ENCODE data around the gene FGD2.

FGD2 gene

GRCh38 chr6:37005061-37005810 is at the start of gene FGD2:
Gene FGD2, plus strand, starts transcription at chr6:37005655. Its CDS starts 163 bp downstream, at chr6:37005818.
- DNase-seq = no peak

- DNase-seq = no peak
Observed at GRCh38 chr6:36955671-36956445, 49.6 kb upstream of the FGD2 start.

- no peak for DNase-seq
Observed at GRCh38 chr6:36956446-36956820, 49.0 kb upstream of the FGD2 start.

GRCh38 chr6:36957773-36958271 is 47.6 kb upstream of the FGD2 start:
- DNase-seq = no peak

GRCh38 chr6:36958775-36959554 is 46.5 kb upstream of the FGD2 start:
- no peak for DNase-seq

- no peak for DNase-seq
Observed at GRCh38 chr6:36959555-36960250, 45.8 kb upstream of the FGD2 start.

- no peak for DNase-seq
Observed at GRCh38 chr6:36961441-36962435, 43.7 kb upstream of the FGD2 start.

- DNase-seq = peak in 3 of 4 experiments; percentile 25 to 69 (median 52)
Observed at GRCh38 chr6:36962874-36963273, 42.6 kb upstream of the FGD2 start.

GRCh38 chr6:36963451-36964290 is 41.8 kb upstream of the FGD2 start:
- peak in 1 of 4 experiments; percentile 14 for DNase-seq

- DNase-seq = no peak
Observed at GRCh38 chr6:36964349-36964748, 41.1 kb upstream of the FGD2 start.

- DNase-seq = no peak
Observed at GRCh38 chr6:36964908-36965307, 40.5 kb upstream of the FGD2 start.

GRCh38 chr6:36967301-36967700 is 38.2 kb upstream of the FGD2 start:
- DNase-seq = no peak

GRCh38 chr6:36967757-36968156 is 37.7 kb upstream of the FGD2 start:
- no peak for DNase-seq

GRCh38 chr6:36968266-36968977 is 37.0 kb upstream of the FGD2 start:
- no peak for DNase-seq

- DNase-seq = no peak
Observed at GRCh38 chr6:36969240-36969691, 36.2 kb upstream of the FGD2 start.

- no peak for DNase-seq
Observed at GRCh38 chr6:36969988-36970891, 35.2 kb upstream of the FGD2 start.

- DNase-seq = no peak
Observed at GRCh38 chr6:36970892-36971842, 34.3 kb upstream of the FGD2 start.

Measured in activated naive CD4-positive, alpha-beta T cell (primary cell).